NCI-H446 treated with DMSO at 0.1 percent for 48 hours (cell line): ENCODE data around the gene KIF13A.
"Not testable (repeated sequence)": the region's sequence is repeated elsewhere in the genome, so short reads cannot be mapped to it uniquely, and the experiment has no call there.

Source experiments
- DNase-seq: peaks from one replicate; lab custom pipeline; 2025; lab: John Stamatoyannopoulos, UW

Gene KIF13A

GRCh38 chr6:17845598-17845997, 141.8 kb downstream of the KIF13A start:
- no peak for DNase-seq

DNA sequence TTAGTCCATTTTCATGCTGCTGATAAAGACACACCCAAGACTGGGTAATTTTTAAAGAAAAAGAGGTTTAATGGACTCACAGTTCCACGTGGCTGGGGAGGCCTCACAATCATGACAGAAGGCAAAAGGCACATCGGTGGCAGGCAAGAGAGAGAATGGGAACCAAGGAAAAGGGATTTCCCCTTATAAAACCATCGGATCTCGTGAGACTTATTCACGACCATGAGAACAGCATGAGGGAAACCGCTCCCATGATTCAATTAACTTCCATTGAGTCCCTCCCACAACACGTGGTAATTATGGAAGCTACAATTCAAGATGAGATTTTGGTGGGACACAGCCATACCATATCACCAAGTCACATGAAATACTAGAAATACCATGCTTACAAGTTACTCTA, 142.5 kb downstream of the KIF13A start:
- DNase-seq: not testable (repeated sequence)

DNA sequence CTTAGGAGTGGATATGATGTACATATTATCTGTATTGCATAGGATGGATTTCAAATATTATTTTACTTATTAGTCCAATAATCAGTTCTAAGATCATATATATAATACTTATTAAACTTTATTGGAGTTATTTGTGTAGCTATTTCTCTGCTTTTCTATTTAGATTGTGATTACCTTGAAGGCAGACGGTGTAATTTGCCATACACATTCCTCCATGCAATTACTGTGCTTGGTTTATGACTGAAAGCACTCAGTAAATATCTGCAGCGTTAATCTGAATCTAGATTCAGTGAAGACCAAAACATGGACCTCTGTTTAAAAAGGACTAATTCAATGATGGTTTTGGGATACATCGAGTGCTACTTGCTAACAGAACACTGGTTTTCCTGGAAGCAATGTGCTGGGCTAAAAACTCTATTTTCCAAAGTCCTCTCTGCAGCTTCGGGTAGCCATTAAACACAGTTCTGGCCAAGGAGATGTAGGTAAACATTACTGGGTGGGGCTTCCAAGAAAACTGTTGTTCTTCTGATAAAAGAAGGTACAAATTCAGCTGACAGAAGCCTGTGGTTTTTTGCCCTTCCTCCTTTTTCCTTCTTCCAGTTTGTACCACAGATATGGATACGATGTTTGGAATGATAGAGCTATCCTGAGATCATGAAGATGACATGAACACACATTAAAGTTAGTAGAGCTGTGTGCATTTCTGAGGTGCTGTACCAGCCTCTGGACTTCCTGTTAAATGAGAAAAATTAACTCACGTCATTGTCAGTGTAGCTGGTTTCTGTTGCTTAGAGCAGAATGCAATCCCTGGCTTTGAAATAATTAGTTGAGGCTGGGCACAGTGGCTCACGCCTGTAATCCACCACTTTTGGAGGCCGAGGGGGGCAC, 144.3 kb downstream of the KIF13A start:
- no peak for DNase-seq

DNA sequence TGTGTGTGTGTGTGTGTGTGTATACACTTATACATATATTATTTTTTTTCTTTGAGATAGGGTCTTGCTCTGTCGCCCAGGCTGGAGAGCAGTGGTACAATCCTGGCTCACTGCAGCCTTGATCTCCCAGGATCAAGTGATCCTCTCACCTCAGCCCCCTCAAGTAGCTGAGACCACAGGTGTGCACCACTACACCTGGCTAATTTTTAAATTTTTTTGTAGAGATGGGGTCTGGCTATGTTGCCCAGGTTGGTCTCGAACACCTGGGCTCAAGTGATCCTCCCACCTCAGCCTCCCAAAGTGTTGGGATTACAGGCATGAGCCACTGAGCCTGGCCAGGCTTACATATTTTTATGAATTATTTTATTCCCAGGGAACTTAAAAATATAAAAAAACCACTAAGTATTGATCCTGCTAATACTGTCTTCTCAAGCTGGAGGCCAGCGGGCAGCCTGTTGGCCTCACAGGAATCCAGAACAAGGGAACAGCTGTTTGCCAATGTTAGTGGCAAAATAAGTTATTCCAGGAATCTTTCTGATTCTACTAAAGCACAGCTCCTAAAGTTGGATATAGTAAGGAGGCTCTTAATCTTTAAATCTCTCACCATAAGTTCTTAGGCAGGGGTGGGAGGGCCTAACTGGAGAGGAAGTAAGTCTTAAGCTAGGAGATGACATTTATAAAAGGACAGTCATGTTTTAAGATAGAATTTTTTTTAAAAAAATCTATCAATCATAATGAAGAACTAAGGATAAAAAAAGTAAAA, 145.2 kb downstream of the KIF13A start:
- DNase-seq: no peak

DNA sequence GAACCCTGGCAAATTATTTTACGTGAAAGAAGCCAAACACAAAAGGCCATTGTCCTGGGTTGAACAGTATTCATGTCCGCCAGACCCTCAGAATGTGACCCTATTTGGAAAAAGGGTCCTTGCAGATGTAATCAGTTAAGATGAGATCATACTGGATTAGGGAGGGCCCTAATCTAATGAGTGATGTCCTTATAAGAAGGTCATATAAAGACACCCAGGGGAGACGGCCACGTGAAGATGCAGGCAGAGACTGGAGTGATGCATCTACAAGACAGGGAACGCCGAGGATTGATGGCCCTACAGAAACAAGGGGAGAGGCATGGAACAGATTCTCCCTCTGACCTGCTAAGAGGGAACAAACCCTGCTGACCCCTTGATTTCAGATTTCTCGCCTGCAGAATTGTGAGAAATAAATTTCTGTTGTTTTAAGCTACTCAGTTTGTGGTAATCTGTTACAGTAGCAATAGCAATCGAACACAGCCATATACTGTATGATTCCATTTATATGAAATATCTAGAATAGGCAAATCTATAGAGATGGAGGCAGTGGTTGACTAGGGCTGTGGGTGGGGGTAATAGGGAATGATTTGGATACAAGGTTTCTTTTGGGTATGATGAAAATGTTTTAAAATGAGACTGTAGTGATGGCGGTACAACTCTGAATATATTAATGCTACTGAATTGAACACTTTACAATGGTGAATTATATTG, 147.8 kb downstream of the KIF13A start:
- DNase-seq: no peak

GRCh38 chr6:17836293-17836692, 151.1 kb downstream of the KIF13A start:
- no peak for DNase-seq

GRCh38 chr6:17835784-17836183, 151.7 kb downstream of the KIF13A start:
- DNase-seq: no peak

DNA sequence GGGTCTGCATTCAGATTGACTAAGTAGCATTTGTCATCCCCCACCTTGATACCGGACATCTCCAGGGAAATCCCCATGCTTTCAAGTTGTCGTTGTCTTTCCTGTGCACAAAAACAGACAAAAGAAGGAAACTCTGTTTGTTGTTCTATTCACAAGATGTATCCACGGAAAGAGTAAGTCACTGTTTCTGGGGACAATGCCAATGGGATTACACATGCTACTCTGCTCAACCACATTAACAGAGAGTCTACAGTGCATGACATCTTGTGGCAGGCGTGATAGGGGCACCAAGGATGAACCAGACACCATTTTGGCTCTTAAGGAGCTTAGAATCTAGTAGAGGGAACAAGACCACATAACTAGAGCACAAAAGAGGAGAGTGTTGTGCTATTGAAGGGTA, 156.3 kb downstream of the KIF13A start:
- no peak for DNase-seq

GRCh38 chr6:17829905-17830304, 157.5 kb downstream of the KIF13A start:
- DNase-seq: no peak

DNA sequence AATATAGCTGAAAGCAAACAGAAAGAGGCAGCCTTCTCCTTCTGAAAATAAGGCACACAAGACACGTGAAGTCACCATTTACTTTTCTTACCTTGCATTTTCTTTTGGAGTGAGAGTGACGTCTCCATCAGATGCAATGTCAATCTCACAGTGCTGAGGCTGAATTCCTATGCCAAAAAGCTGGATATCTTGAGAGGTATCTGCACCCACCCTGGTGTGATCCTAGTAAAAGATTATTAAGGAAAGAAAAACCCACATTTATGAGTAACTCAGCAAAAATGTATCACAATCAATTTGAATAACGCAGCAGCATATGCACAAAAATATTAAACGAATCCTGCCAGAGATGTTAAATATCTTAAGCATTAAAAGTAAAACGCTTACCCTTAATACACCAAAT, 159.3 kb downstream of the KIF13A start:
- no peak for DNase-seq

- DNase-seq: no peak
Observed at GRCh38 chr6:17826301-17826700, 161.1 kb downstream of the KIF13A start.

DNA sequence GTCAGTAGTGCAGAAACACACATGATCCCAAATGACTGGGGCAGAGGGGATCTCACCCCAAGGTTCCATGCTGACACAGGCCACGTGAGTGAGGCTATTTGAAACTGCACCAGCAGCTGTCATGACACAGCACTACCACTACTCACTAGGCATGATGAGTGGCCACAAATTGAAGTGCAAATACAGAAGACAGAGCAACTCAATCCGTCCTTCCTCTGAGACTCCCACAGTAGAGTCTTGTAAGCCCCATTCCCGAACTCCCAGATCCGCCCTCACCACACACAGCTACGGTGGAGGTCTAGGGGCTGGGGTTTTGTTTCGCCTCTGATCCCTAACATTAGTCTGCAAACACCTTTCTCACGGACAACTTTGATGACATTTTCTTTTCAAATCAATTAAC, 167.4 kb downstream of the KIF13A start:
- no peak for DNase-seq

DNA sequence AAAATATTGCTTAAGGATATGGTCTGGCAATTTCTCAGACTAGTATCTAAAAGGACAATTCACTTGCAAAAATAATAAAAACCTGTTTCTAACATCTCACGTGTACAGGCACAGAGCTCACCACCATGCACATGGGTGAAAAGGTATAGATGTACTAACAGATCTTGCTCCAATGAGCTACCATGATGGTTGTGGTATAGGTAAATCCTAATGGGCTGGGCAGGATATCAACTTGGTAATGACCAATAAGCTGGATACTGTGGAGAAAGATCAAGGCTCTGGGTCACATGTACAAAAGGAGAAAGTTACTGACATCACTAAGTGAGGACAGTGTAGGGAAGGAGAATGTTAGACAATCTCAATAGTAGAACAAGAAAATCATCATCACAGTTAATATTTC, 169.7 kb downstream of the KIF13A start:
- DNase-seq: no peak

GRCh38 chr6:17816921-17817611, 170.4 kb downstream of the KIF13A start:
- DNase-seq: no peak

- no peak for DNase-seq
Observed at GRCh38 chr6:17813542-17813941, 173.9 kb downstream of the KIF13A start.

GRCh38 chr6:17812311-17812710, 175.1 kb downstream of the KIF13A start:
- DNase-seq: no peak

DNA sequence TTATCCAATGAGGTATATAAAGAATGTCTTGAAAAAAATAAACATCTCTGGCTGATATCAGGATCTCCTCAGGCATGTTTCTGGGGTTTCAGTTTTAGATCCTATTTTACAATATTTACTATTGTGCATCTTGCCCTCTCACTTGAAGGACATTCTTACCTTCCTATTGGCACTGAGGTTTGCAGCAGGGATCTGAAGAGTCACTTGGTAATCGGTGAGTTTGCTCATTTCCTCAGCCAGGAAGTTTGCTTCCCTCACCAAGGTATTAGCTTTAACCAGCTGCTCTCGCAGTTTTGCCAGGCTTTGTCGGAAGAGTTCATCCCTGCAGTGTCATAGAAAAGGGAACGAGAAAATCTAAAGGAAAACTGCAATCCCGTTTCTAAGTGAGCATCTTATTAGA, 178.8 kb downstream of the KIF13A start:
- DNase-seq: no peak

- not testable (repeated sequence) for DNase-seq
Observed at GRCh38 chr6:17807431-17807830, 180.0 kb downstream of the KIF13A start.

DNA sequence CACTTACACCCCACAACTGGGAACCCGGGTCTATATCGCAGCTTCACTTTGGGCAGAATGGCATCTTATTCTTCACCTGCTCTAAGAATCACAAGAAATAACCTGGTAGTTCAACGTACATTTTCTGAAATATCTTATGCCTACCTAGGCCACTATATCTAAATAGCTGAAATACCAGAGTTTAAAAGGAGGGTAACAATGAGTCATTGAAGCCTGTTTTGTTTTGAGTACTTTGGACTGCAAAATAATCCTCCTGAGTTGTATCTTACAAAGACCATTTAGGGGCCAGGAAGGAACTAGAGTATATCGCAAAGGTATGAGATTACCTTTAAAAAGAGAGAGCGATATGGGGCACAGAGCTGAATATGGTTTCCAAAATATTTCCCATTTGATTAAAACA, 184.0 kb downstream of the KIF13A start:
- no peak for DNase-seq

- DNase-seq: no peak
Observed at GRCh38 chr6:17798477-17799154, 188.8 kb downstream of the KIF13A start.

DNA sequence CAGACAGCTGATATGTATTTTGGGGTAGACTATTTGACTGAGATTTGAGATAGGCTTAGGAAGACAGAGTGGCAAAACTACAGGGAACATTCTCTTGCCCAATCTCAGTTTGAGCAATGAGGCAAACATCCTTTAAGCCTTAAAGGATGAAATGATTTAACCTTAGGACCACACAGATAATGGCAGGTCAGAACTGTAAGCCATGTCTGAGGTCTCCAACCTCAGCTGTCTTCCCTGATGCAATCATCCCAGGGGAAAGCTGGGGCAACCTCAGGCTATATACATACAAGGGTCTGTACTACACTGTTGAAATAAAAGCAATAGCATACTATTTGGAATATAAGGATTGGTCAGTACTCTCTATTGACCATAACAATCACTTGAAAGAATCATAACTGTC, 196.9 kb downstream of the KIF13A start:
- no peak for DNase-seq
